HepG2 (cell line): Measurements from ENCODE around the gene TGIF1. TPM values are rescaled to one million over a fixed set of nuclear protein-coding genes. Genes with fewer than 3 reads are reported as not detected.

Experiments
- CBX2 ChIP-seq, 2 experiments: fragments of 200-600 bp in 1 of 2; sonication (generic); formaldehyde crosslinking in 1 of 2; IDR thresholded peaks; 2 replicates each; pipeline versions ENCODE4 v1.7.0 to v1.8.1; 2018 to 2022; ENCODE audit warnings: low read depth in 2 of 2, low read length in 1 of 2, mild to moderate bottlenecking in 1 of 2, missing genetic modification reagents in 1 of 2
- CHD2 ChIP-seq: IDR thresholded peaks from 2 replicates; pipeline ENCODE4 v1.6.1; 2011; ENCODE audit warnings: low read depth, low read length, improper control_type of control experiment
- EHMT2 ChIP-seq: fragments of 200-600 bp; sonication (generic); IDR thresholded peaks from 2 replicates; pipeline ENCODE4 v1.7.0; 2017; ENCODE audit warnings: antibody characterized with exemption, low read depth, low read length, borderline replicate concordance
- GABPB1 ChIP-seq: IDR thresholded peaks from 2 replicates; pipeline ENCODE4 v1.6.1; 2016; ENCODE audit warnings: mild to moderate bottlenecking, missing genetic modification reagents, moderate library complexity, missing compliant biosample characterization
- GATAD2A ChIP-seq: IDR thresholded peaks from 2 replicates; pipeline ENCODE4 v1.6.1; 2016
- ISL2 ChIP-seq: sonication (generic); formaldehyde crosslinking; IDR thresholded peaks from 2 replicates; pipeline ENCODE4 v1.5.0; 2020; ENCODE audit warnings: missing genetic modification reagents
- MNT ChIP-seq: fragments of 450-650 bp; IDR thresholded peaks from 2 replicates; pipeline ENCODE4 v1.6.1; 2016
- MTA1 ChIP-seq: sonication (generic); formaldehyde crosslinking; IDR thresholded peaks from 2 replicates; pipeline ENCODE4 v1.4.0; 2020; ENCODE audit warnings: missing genetic modification reagents, mild to moderate bottlenecking, borderline replicate concordance
- MXD4 ChIP-seq: IDR thresholded peaks from 2 replicates; pipeline ENCODE4 v1.6.1; 2016; ENCODE audit warnings: mild to moderate bottlenecking, missing biosample characterization, missing genetic modification reagents
- MYPOP ChIP-seq: sonication (generic); formaldehyde crosslinking; IDR thresholded peaks from 2 replicates; pipeline ENCODE4 v1.8.1; 2023; ENCODE audit warnings: mild to moderate bottlenecking, moderate library complexity, missing genetic modification reagents
- NCOA1 ChIP-seq: sonication (generic); formaldehyde crosslinking; IDR thresholded peaks from 2 replicates; pipeline ENCODE4 v1.9.0; 2021; ENCODE audit warnings: missing genetic modification reagents
- NFE2 ChIP-seq: sonication (generic); formaldehyde crosslinking; IDR thresholded peaks from 2 replicates; pipeline ENCODE4 v1.4.0; 2020; ENCODE audit warnings: missing genetic modification reagents
- NFIB ChIP-seq: sonication (generic); formaldehyde crosslinking; IDR thresholded peaks from 2 replicates; pipeline ENCODE4 v1.9.0; 2021; ENCODE audit warnings: missing genetic modification reagents, mild to moderate bottlenecking, borderline replicate concordance
- SMAD3 ChIP-seq: sonication (generic); formaldehyde crosslinking; IDR thresholded peaks from 2 replicates; pipeline ENCODE4 v1.4.0; 2020; ENCODE audit warnings: missing genetic modification reagents
- SUZ12 ChIP-seq: fragments of 150-350 bp; IDR thresholded peaks from 2 replicates; pipeline ENCODE4 v1.6.1; 2014; ENCODE audit warnings: low read depth, low read length
- TCF7 ChIP-seq: sonication (generic); IDR thresholded peaks from 2 replicates; pipeline ENCODE4 v1.6.1; 2016; ENCODE audit warnings: antibody characterized with exemption, low read depth
- ZNF549 ChIP-seq: sonication (generic); formaldehyde crosslinking; IDR thresholded peaks from 2 replicates; pipeline ENCODE4 v1.5.0; 2020; ENCODE audit warnings: missing genetic modification reagents
- ZNF652 ChIP-seq: IDR thresholded peaks from 2 replicates; pipeline ENCODE4 v1.6.1; 2016; ENCODE audit warnings: low read depth, borderline replicate concordance
- ZNF749 ChIP-seq: sonication (generic); formaldehyde crosslinking; IDR thresholded peaks from 2 replicates; pipeline ENCODE4 v1.8.0; 2022; ENCODE audit warnings: mild to moderate bottlenecking, missing genetic modification reagents, moderate library complexity, borderline replicate concordance
- polyA plus RNA-seq, 8 experiments: library from polyadenylated mRNA; depleted of rRNA in 3 of 8; stranded (reverse) in 7 of 8; unstranded in 1 of 8; fragments of >200 nt; fragmentation: Illumina TruSeq in 4 of 8; extraction: Trizol in 4 of 8; gene quantifications; 2 replicates each; pipeline versions ENCODE4 v1.2.1 to v1.2.3, GENCODE V29; 2011 to 2016; ENCODE audit warnings: low read depth in 4 of 8, missing spikeins in 1 of 8, mixed read lengths in 1 of 8; ENCODE audit not compliant: insufficient read depth in 1 of 8
- total RNA-seq, 5 experiments: library from RNA; depleted of rRNA; stranded (reverse); fragments of >200 nt; fragmentation: Illumina TruSeq; extraction: Trizol; gene quantifications; 2 replicates each; pipeline ENCODE4 v1.2.3, GENCODE V29; 2016; ENCODE audit warnings: low read depth in 1 of 5
- TF ChIP-seq, protein P1 (sequence below): sonication (generic); formaldehyde crosslinking; IDR thresholded peaks from 2 replicates; pipeline ENCODE4 v1.5.0; 2020; ENCODE audit warnings: missing genetic modification reagents
- TF ChIP-seq, protein P2 (sequence below): sonication (generic); formaldehyde crosslinking; IDR thresholded peaks from 2 replicates; pipeline ENCODE4 v1.4.0; 2020; ENCODE audit warnings: low read depth, mild to moderate bottlenecking, missing genetic modification reagents
- TF ChIP-seq, protein P3 (sequence below): sonication (generic); formaldehyde crosslinking; IDR thresholded peaks from 2 replicates; pipeline ENCODE4 v1.4.0; 2020; ENCODE audit warnings: missing genetic modification reagents

TGIF1 gene
- total and polyA plus RNA-seq, 2 of the 13 experiments (the other 11 are each of a cell fraction or from before 2014, with no cell fraction given): 50.0 to 76.1 TPM

DNA sequence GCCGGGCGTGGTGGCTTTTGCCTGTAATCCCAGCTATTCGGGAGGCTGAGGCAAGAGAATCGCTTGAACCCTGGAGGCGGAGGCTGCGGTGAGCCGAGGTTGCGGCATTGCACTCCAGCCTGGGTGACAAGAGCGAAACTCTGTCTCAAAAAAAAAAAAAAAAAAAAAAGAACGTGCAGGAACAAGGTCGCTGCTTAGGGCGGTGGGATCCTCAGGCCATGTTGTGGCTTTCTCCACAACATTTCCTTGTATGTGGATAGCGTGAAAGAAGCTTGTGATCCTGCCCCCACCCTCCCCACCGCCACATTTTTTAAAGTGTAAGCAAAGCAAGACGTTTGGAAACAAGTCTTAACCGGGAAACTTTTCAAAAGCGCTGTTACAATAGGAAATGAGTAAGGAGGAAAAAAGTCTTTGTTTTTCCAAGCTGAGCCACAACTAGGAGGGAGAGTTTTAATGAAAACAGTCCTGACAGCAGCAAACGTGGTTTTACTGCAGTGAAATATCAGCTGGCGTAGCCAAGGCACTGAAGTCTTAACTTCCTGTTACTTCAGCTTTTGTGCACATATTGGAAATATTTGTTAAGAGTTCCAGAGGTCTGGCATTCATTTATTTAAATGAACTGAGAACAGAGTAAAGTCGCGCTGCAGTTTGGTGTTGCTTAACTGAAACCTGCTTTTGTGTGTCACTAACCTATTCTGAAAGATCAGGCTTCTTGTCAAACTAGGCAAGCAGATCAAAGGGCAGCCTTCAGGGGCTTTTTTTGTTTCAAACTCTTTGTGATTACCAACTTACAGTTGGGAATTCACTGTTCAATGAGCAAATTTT is 3.8 kb downstream of the TGIF1 start (continued):
- TF ChIP-seq ZNF549 (CRISPR knock-in tag) (no peak), MNT (peak; percentile 87), NFE2 (CRISPR knock-in tag) (no peak), NCOA1 (no peak), SMAD3 (CRISPR knock-in tag) (no peak), NFIB (CRISPR knock-in tag) (no peak), TCF7 (peak; percentile 77), EHMT2 (no peak), CBX2 (IDR thresholded peaks at IDR 0.05; ENCODE audit: low read depth, low read length) (no peak), CBX2 (CRISPR knock-in tag; IDR thresholded peaks at IDR 0.05; ENCODE audit: low read depth) (no peak), ISL2 (0 out of 2 replicates have a peak, but pooled peaks have one; percentile 32), MTA1 (CRISPR knock-in tag) (no peak), SUZ12 (no peak), ZNF652 (no peak), GABPB1 (CRISPR knock-in tag) (no peak; the same call in 1 of the 2 replicates), CHD2 (no peak), MYPOP (CRISPR knock-in tag) (peak; percentile 70; the same call in 1 of the 2 replicates), GATAD2A (peak; percentile 48; the same call in 1 of the 2 replicates), ZNF749 (CRISPR knock-in tag) (no peak), MXD4 (peak; percentile 79)
- TF ChIP-seq, protein P1, sequence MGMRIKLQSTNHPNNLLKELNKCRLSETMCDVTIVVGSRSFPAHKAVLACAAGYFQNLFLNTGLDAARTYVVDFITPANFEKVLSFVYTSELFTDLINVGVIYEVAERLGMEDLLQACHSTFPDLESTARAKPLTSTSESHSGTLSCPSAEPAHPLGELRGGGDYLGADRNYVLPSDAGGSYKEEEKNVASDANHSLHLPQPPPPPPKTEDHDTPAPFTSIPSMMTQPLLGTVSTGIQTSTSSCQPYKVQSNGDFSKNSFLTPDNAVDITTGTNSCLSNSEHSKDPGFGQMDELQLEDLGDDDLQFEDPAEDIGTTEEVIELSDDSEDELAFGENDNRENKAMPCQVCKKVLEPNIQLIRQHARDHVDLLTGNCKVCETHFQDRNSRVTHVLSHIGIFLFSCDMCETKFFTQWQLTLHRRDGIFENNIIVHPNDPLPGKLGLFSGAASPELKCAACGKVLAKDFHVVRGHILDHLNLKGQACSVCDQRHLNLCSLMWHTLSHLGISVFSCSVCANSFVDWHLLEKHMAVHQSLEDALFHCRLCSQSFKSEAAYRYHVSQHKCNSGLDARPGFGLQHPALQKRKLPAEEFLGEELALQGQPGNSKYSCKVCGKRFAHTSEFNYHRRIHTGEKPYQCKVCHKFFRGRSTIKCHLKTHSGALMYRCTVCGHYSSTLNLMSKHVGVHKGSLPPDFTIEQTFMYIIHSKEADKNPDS: no peak
- TF ChIP-seq, protein P2, sequence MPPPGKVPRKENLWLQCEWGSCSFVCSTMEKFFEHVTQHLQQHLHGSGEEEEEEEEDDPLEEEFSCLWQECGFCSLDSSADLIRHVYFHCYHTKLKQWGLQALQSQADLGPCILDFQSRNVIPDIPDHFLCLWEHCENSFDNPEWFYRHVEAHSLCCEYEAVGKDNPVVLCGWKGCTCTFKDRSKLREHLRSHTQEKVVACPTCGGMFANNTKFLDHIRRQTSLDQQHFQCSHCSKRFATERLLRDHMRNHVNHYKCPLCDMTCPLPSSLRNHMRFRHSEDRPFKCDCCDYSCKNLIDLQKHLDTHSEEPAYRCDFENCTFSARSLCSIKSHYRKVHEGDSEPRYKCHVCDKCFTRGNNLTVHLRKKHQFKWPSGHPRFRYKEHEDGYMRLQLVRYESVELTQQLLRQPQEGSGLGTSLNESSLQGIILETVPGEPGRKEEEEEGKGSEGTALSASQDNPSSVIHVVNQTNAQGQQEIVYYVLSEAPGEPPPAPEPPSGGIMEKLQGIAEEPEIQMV (CRISPR knock-in tag): no peak
- TF ChIP-seq, protein P3, sequence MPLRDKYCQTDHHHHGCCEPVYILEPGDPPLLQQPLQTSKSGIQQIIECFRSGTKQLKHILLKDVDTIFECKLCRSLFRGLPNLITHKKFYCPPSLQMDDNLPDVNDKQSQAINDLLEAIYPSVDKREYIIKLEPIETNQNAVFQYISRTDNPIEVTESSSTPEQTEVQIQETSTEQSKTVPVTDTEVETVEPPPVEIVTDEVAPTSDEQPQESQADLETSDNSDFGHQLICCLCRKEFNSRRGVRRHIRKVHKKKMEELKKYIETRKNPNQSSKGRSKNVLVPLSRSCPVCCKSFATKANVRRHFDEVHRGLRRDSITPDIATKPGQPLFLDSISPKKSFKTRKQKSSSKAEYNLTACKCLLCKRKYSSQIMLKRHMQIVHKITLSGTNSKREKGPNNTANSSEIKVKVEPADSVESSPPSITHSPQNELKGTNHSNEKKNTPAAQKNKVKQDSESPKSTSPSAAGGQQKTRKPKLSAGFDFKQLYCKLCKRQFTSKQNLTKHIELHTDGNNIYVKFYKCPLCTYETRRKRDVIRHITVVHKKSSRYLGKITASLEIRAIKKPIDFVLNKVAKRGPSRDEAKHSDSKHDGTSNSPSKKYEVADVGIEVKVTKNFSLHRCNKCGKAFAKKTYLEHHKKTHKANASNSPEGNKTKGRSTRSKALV (CRISPR knock-in tag): no peak
